HG03378 (cell line): ENCODE results near the gene FAM47C.
"Not testable (repeated sequence)": the region's sequence is repeated elsewhere in the genome, so short reads cannot be mapped to it uniquely, and the experiment has no call there.

Experiments used
- ATAC-seq: cut with Tn5 transposase; IDR thresholded peaks from one replicate; pipeline ENCODE4 v1.9.1; 2021; ENCODE audit warnings: mild to moderate bottlenecking, moderate library complexity; ENCODE audit not compliant: unreplicated experiment

FAM47C gene

GRCh38 chrX:37008182-37008581 lies at the start of gene FAM47C:
Gene FAM47C (plus strand): TSS chrX:37008366. CDS start chrX:37008411, 45 bp downstream.
- ATAC-seq, result not testable (repeated sequence)

- no peak for ATAC-seq
Observed at GRCh38 chrX:36961590-36961989, 46.6 kb upstream of the FAM47C start.

- ATAC-seq, result no peak
Observed at GRCh38 chrX:36963069-36963808, 44.9 kb upstream of the FAM47C start.

- ATAC-seq, result no peak
Observed at GRCh38 chrX:36963852-36964251, 44.3 kb upstream of the FAM47C start.

- ATAC-seq, result no peak
Observed at GRCh38 chrX:36973575-36973974, 34.6 kb upstream of the FAM47C start.

- no peak for ATAC-seq
Observed at GRCh38 chrX:36974911-36975310, 33.3 kb upstream of the FAM47C start.

GRCh38 chrX:36978886-36979285 lies 29.3 kb upstream of the FAM47C start:
- no peak for ATAC-seq

- ATAC-seq, result no peak
Observed at GRCh38 chrX:36983831-36984230, 24.3 kb upstream of the FAM47C start.

GRCh38 chrX:36985416-36986209 lies 22.6 kb upstream of the FAM47C start:
- ATAC-seq, result not testable (repeated sequence)

- no peak for ATAC-seq
Observed at GRCh38 chrX:36986231-36986630, 21.9 kb upstream of the FAM47C start.

- ATAC-seq, result not testable (repeated sequence)
Observed at GRCh38 chrX:36987212-36987611, 21.0 kb upstream of the FAM47C start.

- no peak for ATAC-seq
Observed at GRCh38 chrX:37000140-37000539, 8.0 kb upstream of the FAM47C start.

GRCh38 chrX:37010496-37010895 lies 2.3 kb downstream of the FAM47C start:
- no peak for ATAC-seq

GRCh38 chrX:37034260-37034659 lies 26.1 kb downstream of the FAM47C start:
- ATAC-seq, result not testable (repeated sequence)

GRCh38 chrX:37036674-37037220 lies 28.6 kb downstream of the FAM47C start:
- not testable (repeated sequence) for ATAC-seq

- ATAC-seq, result not testable (repeated sequence)
Observed at GRCh38 chrX:37038814-37039213, 30.6 kb downstream of the FAM47C start.

GRCh38 chrX:37042956-37043885 lies 35.1 kb downstream of the FAM47C start:
- ATAC-seq, result not testable (repeated sequence)

- ATAC-seq, result no peak
Observed at GRCh38 chrX:37047776-37048175, 39.6 kb downstream of the FAM47C start.

GRCh38 chrX:37057572-37057971 lies 49.4 kb downstream of the FAM47C start:
- ATAC-seq, result not testable (repeated sequence)

GRCh38 chrX:37060999-37061398 lies 52.8 kb downstream of the FAM47C start:
- ATAC-seq, result peak; percentile 81
